Adrenal gland (tissue), 5 donors: ENCODE results near the gene HOXD13.

Source experiments
- CTCF ChIP-seq, 6 experiments: fragments of 450-650 bp in 4 of 6; fragments of 200-600 bp in 2 of 6; sonication (generic) in 1 of 6; IDR thresholded peaks; 1 replicate in 5 of 6; 2 replicates in 1 of 6; pipeline versions ENCODE4 v1.5.1 to v1.8.0; 2016 to 2021; ENCODE audit warnings: antibody characterized with exemption in 6 of 6, mild to moderate bottlenecking in 2 of 6, moderate library complexity in 1 of 6
- POLR2A ChIP-seq, 2 donors: fragments of 450-650 bp; IDR thresholded peaks; one replicate each; pipeline ENCODE4 v1.6.1; 2017; ENCODE audit warnings: antibody characterized with exemption in 2 of 2, mild to moderate bottlenecking in 2 of 2, moderate library complexity in 1 of 2
- donor health status: DM: no; HTN: no; CAD: no.

GRCh38 chr2:176081376-176081836 is 11.1 kb upstream of the HOXD13 start:
- TF ChIP-seq CTCF (IDR thresholded peaks at IDR 0.05) (no peak), POLR2A (IDR thresholded peaks at IDR 0.05) (no peak)
